Activated CD8-positive, alpha-beta T cell treated with anti-CD3 and anti-CD28 coated beads for 36 hours (primary cell): Measurements from ENCODE around the gene TCEAL4. TPM values are rescaled to one million over a fixed set of nuclear protein-coding genes. Genes with fewer than 3 reads are reported as not detected.

Experiments
- ATAC-seq: fragments of 200-7000 bp; cut with Tn5 transposase; one replicate; pipeline ENCODE4 v1.10.0; 2021; ENCODE audit warnings: mild to moderate bottlenecking, moderate library complexity
- CTCF ChIA-PET: fragments of 350-600 bp; sonication (Branson Sonifier 250); formaldehyde crosslinking; loops from one replicate; lab custom pipeline; 2021; ENCODE audit warnings: antibody characterized with exemption; lab: Charles Lee
- POLR2A ChIA-PET: fragments of 350-600 bp; sonication (Branson Sonifier 250); formaldehyde crosslinking; loops from one replicate; lab custom pipeline; 2021; ENCODE audit warnings: antibody characterized with exemption; lab: Charles Lee
- DNase-seq: peaks from one replicate; pipeline ENCODE4 v3.0.0-alpha.2; 2020
- H3K27ac Mint-ChIP-seq: one replicate; pipeline ENCODE4 v1.8.0; 2021; ENCODE audit warnings: mild to moderate bottlenecking, mixed read lengths
- H3K27me3 Mint-ChIP-seq: one replicate; pipeline ENCODE4 v1.8.0; 2021; ENCODE audit warnings: mixed read lengths
- H3K36me3 Mint-ChIP-seq: one replicate; pipeline ENCODE4 v1.8.0; 2021; ENCODE audit warnings: low read depth, mixed read lengths
- H3K4me1 Mint-ChIP-seq: one replicate; pipeline ENCODE4 v1.8.0; 2021; ENCODE audit warnings: low read depth, mixed read lengths
- H3K4me3 Mint-ChIP-seq: one replicate; pipeline ENCODE4 v1.8.0; 2021; ENCODE audit warnings: mild to moderate bottlenecking, moderate library complexity, mixed read lengths
- H3K9me3 Mint-ChIP-seq: one replicate; pipeline ENCODE4 v1.8.0; 2021; ENCODE audit warnings: mixed read lengths
- intact Hi-C: fragments of 100-400 bp; cut with micrococcal nuclease; formaldehyde crosslinking; loops from one replicate; pipeline ENCODE4 v1.10.0; 2022
- total RNA-seq, 2 experiments: library from RNA; stranded (reverse); gene quantifications; one replicate each; pipeline ENCODE4 v1.2.3, GENCODE V29; 2021
- TF ChIP-seq, protein P1 (sequence below): fragments of 200-600 bp; IDR thresholded peaks from one replicate; pipeline ENCODE4 v1.8.0; 2022; ENCODE audit warnings: antibody characterized with exemption, mild to moderate bottlenecking

Gene TCEAL4
- total RNA-seq, 2 experiments from 2014 or later: 15.8 to 18.7 TPM

DNA sequence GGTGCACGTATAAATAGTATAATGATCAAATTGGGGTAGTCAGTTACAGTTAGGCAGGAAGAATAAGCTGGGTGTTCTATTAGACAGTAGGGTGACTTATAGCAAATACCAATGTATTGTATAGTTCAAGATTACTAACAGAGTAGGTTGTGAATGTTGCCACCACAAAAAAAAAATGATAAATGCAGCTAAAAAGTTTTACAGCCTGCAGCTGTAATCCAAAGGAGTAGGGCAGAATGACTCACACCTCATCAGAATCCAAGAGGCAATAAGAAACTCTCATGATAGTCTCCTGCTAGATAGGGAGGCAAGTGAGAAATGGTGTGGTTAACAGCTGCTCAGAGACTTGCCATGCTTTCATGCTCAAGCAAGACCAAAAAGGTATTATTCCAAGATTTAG is 19.6 kb upstream of the TCEAL4 start:
- no peak overlapping the region for H3K4me3 Mint-ChIP-seq
- ChIA-PET CTCF (no interaction called here), POLR2A (no interaction called here)
- DNase-seq: no peak
- H3K27ac Mint-ChIP-seq: no peak overlapping the region
- TF ChIP-seq, protein P1, sequence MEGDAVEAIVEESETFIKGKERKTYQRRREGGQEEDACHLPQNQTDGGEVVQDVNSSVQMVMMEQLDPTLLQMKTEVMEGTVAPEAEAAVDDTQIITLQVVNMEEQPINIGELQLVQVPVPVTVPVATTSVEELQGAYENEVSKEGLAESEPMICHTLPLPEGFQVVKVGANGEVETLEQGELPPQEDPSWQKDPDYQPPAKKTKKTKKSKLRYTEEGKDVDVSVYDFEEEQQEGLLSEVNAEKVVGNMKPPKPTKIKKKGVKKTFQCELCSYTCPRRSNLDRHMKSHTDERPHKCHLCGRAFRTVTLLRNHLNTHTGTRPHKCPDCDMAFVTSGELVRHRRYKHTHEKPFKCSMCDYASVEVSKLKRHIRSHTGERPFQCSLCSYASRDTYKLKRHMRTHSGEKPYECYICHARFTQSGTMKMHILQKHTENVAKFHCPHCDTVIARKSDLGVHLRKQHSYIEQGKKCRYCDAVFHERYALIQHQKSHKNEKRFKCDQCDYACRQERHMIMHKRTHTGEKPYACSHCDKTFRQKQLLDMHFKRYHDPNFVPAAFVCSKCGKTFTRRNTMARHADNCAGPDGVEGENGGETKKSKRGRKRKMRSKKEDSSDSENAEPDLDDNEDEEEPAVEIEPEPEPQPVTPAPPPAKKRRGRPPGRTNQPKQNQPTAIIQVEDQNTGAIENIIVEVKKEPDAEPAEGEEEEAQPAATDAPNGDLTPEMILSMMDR: no peak
- no peaks in the 10 kb centered on the region for H3K36me3 Mint-ChIP-seq
- ATAC-seq: no peak
- H3K9me3 Mint-ChIP-seq: no peaks in the 10 kb centered on the region
- no peaks in the 10 kb centered on the region for H3K4me1 Mint-ChIP-seq
- peaks cover 2% of the 10 kb centered on the region for H3K27me3 Mint-ChIP-seq
- intact Hi-C loops: no loop called here

DNA sequence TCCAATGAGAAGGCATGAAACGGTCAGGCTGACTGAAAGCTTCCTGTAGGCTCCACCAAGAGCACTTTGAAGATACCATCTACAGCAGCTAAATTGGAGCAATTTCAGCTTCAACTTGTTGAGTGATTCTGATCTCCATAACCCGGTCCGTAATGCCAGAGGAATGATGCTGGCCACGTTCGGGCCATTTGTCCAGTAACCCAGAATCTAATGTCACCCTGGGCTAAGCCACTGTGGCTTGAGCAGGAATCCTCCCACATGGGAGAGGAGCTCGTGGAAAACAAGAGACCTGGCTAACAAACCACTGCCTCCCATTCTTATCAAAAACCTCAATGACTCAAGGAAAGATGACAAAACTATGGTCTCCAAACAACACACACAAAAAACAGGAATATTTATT is 14.2 kb upstream of the TCEAL4 start:
- no peaks in the 10 kb centered on the region for H3K9me3 Mint-ChIP-seq
- ChIA-PET CTCF (no interaction called here), POLR2A (no interaction called here)
- no peaks in the 10 kb centered on the region for H3K4me1 Mint-ChIP-seq
- no peaks in the 10 kb centered on the region for H3K36me3 Mint-ChIP-seq
- no peak overlapping the region for H3K4me3 Mint-ChIP-seq
- DNase-seq (no peak), ATAC-seq (no peak)
- TF ChIP-seq, protein P1: no peak
- H3K27me3 Mint-ChIP-seq: peaks cover 2% of the 10 kb centered on the region
- H3K27ac Mint-ChIP-seq: no peak overlapping the region
- intact Hi-C loops: no loop called here

DNA sequence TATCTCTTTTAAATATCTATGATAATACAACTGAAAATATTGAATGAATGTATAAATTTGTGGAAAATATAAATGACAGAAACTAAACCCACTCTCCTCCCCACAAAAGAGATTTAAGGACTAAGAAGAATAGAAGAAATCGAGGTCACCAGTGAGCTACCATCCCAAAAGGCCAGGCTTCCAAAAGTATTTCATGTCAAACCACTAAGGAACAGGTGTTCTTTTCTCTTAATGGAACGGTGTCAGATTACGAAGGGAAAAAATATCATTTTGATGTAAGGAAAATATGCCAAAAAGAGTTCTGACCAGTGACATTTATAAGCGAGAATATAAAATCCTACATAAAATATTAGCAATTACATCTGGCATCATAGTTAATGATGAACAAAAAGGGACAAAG is 13.6 kb upstream of the TCEAL4 start:
- Mint-ChIP-seq H3K9me3 (no peaks in the 10 kb centered on the region), H3K4me3 (no peak overlapping the region), H3K27ac (no peak overlapping the region), H3K4me1 (no peaks in the 10 kb centered on the region), H3K27me3 (peaks cover 2% of the 10 kb centered on the region), H3K36me3 (no peaks in the 10 kb centered on the region)
- POLR2A ChIA-PET: no interaction called here
- ATAC-seq: no peak
- TF ChIP-seq, protein P1: no peak
- intact Hi-C loops: no loop called here
- no peak for DNase-seq
- CTCF ChIA-PET: no interaction called here

DNA sequence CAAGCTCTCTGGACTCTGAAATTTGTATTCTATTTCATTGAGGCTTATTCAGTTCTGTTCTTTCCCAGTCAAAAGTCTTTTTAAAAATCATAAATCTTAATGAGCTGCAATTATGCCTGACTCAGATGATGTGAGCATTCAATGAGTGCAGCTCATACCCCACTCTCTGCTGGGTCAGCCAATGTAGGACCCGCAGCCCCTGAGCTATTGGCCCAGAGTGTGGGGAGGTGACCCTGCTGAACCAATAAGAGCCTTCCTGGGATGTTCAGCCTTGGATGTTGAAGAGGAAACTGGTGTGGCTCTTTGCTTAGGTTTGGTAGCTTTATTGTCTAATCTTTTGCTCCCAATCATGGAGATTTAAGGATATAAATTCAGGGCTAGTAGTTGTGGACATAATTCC is 12.1 kb upstream of the TCEAL4 start:
- CTCF ChIA-PET: no interaction called here
- no peaks in the 10 kb centered on the region for H3K4me1 Mint-ChIP-seq
- POLR2A ChIA-PET: no interaction called here

DNA sequence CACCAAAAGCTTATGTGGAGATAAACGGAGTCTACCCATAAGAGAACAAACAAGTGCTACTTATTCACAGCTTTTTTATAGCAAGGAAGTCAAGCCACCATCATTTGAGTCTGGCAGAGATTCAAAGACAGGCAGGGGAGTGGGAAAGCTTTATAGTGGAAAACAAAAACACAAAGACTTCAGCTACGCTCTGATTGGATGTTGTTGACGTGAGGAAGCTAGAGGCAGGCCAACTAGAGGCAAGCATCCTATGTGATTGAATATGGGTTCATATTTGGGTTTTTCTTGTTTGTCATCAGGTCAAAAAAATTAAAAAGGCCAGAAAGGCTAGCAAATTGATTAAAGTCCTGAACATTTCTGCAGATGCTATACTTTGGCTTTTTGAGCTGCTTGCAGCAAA is 719 bp upstream of the TCEAL4 start:
- no peaks in the 10 kb centered on the region for H3K36me3 Mint-ChIP-seq
- intact Hi-C loops: no loop called here
- H3K27ac Mint-ChIP-seq: no peak overlapping the region
- ATAC-seq (no peak), DNase-seq (no peak)
- peaks cover 4% of the 10 kb centered on the region for H3K4me1 Mint-ChIP-seq
- peak overlapping the region; percentile 83 for H3K4me3 Mint-ChIP-seq
- CTCF ChIA-PET: interaction anchor here (0.8 kb wide), 1 partner anchor 101 kb away, joined by 3 read pairs; no protein-coding TSS in a partner anchor
- POLR2A ChIA-PET: no interaction called here
- no peaks in the 10 kb centered on the region for H3K9me3 Mint-ChIP-seq
- peaks cover 1% of the 10 kb centered on the region for H3K27me3 Mint-ChIP-seq
- TF ChIP-seq, protein P1: no peak

More for the DNA sequence above, 12.1 kb upstream of the TCEAL4 start:
- ATAC-seq: no peak
- TF ChIP-seq, protein P1: no peak
- intact Hi-C loops: no loop called here
- H3K4me3 Mint-ChIP-seq: no peak overlapping the region
- H3K27me3 Mint-ChIP-seq: peaks cover 2% of the 10 kb centered on the region
- no peaks in the 10 kb centered on the region for H3K36me3 Mint-ChIP-seq
- no peak for DNase-seq
- H3K9me3 Mint-ChIP-seq: no peaks in the 10 kb centered on the region
- no peak overlapping the region for H3K27ac Mint-ChIP-seq
